Measurements from ENCODE around the gene MRPL14.
A peak's percentile ranks its signal among the peaks of the same experiment; 100 is the strongest.
"Not testable (repeated sequence)": the region's sequence is repeated elsewhere in the genome, so short reads cannot be mapped to it uniquely, and the experiment has no call there.

MRPL14 gene

GRCh38 chr6:44096612-44097011 is 30.6 kb downstream of the MRPL14 start:
- DNase-seq (ENCODE audit: low read depth) = no peak
- peak; percentile 80 for TF ChIP-seq CTCF (IDR thresholded peaks at IDR 0.05; ENCODE audit: control insufficient read depth, insufficient read depth, low read depth, low read length, missing control alignments)
- H3K4me3 ChIP-seq (ENCODE audit: control insufficient read depth, low read depth, low read length) = no peak overlapping the region

- not testable (repeated sequence) for DNase-seq (ENCODE audit: low read depth); H3K4me3 ChIP-seq (ENCODE audit: control insufficient read depth, low read depth, low read length)
Measured at GRCh38 chr6:44095243-44095623, 32.0 kb downstream of the MRPL14 start.

DNA sequence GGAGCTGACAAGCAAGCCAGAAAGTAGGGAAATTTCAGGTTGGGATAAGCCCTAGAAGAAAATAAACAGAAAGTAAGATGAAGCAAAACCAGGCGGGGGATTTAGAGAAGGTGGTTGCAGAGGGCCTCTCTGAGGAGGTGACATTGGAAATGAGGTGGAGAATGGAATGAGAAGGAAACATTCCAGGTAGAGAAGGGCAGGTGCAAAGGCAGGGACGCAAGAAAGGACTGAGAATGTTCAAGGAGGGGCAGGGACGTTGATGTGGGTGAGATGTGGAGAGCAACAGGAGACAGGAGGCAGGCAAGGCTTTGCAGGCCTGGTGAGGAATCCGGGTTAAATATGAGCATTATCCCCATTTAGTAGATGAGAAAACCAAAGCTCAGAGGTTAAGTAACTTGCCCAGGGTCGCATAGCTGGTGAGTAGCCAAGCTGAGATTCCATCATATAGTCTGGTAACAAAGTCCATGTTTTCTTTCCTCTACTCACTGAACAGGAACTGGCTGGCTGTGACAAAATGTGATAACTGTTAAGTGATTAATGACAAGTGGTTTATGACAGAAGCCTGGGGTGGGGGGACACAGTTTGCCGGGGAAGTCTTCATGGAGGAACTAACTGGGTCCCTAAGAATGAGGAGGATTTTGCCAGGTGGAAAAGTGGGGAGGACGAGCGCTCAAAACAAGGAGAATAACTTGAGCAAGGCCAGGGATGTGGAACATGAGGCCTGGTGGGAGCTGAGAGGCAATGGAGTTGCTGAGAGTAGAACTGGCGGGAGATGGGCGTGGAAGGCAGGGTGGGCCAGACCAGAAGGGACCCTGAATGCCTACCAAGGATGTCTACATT is 32.6 kb downstream of the MRPL14 start:
- no peak for DNase-seq (ENCODE audit: low read depth)
- H3K4me3 ChIP-seq (ENCODE audit: control insufficient read depth, low read depth, low read length) = no peak overlapping the region
- no peak for TF ChIP-seq CTCF (IDR thresholded peaks at IDR 0.05; ENCODE audit: control insufficient read depth, insufficient read depth, low read depth, low read length, missing control alignments)

GRCh38 chr6:44093750-44094402 is 33.4 kb downstream of the MRPL14 start:
- no peak for TF ChIP-seq CTCF (IDR thresholded peaks at IDR 0.05; ENCODE audit: control insufficient read depth, insufficient read depth, low read depth, low read length, missing control alignments)
- H3K4me3 ChIP-seq (ENCODE audit: control insufficient read depth, low read depth, low read length) = no peak overlapping the region
- DNase-seq (ENCODE audit: low read depth) = no peak

GRCh38 chr6:44093066-44093465 is 34.2 kb downstream of the MRPL14 start:
- DNase-seq (ENCODE audit: low read depth) = no peak
- TF ChIP-seq CTCF (IDR thresholded peaks at IDR 0.05; ENCODE audit: control insufficient read depth, insufficient read depth, low read depth, low read length, missing control alignments) = no peak
- no peak overlapping the region for H3K4me3 ChIP-seq (ENCODE audit: control insufficient read depth, low read depth, low read length)

- no peak for TF ChIP-seq CTCF (IDR thresholded peaks at IDR 0.05; ENCODE audit: control insufficient read depth, insufficient read depth, low read depth, low read length, missing control alignments)
Measured at GRCh38 chr6:44091981-44092884, 35.0 kb downstream of the MRPL14 start.

DNA sequence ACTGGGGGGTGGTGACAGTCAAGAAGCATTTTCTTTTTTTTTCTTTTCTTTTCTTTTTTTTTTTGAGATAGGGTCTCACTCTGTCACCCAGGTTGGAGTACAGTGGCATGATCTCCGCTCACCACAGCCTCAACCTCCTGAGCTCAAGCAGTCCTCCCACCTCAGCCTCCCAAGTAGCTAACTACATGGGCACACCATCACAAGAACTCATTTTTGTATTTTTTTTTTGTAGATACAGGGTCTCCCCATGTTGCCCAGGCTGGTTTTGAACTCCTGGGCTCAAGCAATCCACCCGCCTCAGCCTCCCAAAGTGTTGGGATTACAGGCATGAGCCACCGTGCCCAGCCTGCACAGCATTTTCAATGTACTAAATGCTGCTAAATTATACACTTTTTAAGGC is 35.9 kb downstream of the MRPL14 start:
- DNase-seq (ENCODE audit: low read depth); H3K4me3 ChIP-seq (ENCODE audit: control insufficient read depth, low read depth, low read length): not testable (repeated sequence)

More at GRCh38 chr6:44091981-44092884, 35.0 kb downstream of the MRPL14 start:
- H3K4me3 ChIP-seq (ENCODE audit: control insufficient read depth, low read depth, low read length) = no peak overlapping the region
- DNase-seq (ENCODE audit: low read depth) = no peak

Data from AG09309 (cell line).